ENCODE data around the gene TACC2. TPM values are rescaled to one million over a fixed set of nuclear protein-coding genes. Genes with fewer than 3 reads are reported as not detected.

Gene TACC2
- total and polyA plus RNA-seq, 2 donors (not counting 1 experiment from before 2014, with no cell fraction given) = not detected

GRCh38 chr10:122248356-122249302 is 259.7 kb downstream of the TACC2 start:
- Histone ChIP-seq H3K4me3 (ENCODE audit: control extremely low read depth in 1 of 5, extremely low read depth in 1 of 5, insufficient read depth in 1 of 5, low read depth in 2 of 5, low read length in 4 of 5) (no peak overlapping the region), H3K79me2 (ENCODE audit: control insufficient read depth, insufficient read depth, low read length) (no peaks in the 10 kb centered on the region), H4K20me1 (ENCODE audit: control insufficient read depth, insufficient read depth, low read length, poor library complexity, severe bottlenecking) (no peaks in the 10 kb centered on the region), H3K36me3 (replicated peaks in 1 of 2; ENCODE audit: control extremely low read depth in 1 of 2, control insufficient read depth in 1 of 2, extremely low read depth in 1 of 2, insufficient read depth in 2 of 2, low read length in 1 of 2) (no peaks in the 10 kb centered on the region), H3K27ac (ENCODE audit: low read length in 2 of 2) (no peak overlapping the region), H3K9ac (ENCODE audit: low read length) (no peak overlapping the region), H3K4me2 (replicated peaks; ENCODE audit: low read depth, low read length, poor library complexity, severe bottlenecking) (no peak overlapping the region), H3K9me3 (ENCODE audit: control extremely low read depth in 1 of 3, control insufficient read depth in 2 of 3, insufficient read depth in 1 of 3, low read length in 2 of 3) (no peaks in the 10 kb centered on the region), H3K4me1 (ENCODE audit: control insufficient read depth in 2 of 2, insufficient read depth in 2 of 2, low read length in 2 of 2) (no peaks in the 10 kb centered on the region), H3K27me3 (replicated peaks in 1 of 4; ENCODE audit: control extremely low read depth in 1 of 4, control insufficient read depth in 3 of 4, insufficient read depth in 4 of 4, low read length in 3 of 4) (peaks cover 0 to 3% (median 0%) of the 10 kb centered on the region in 4 experiments), H2AFZ (ENCODE audit: insufficient read depth, low read depth, low read length, poor library complexity, severe bottlenecking) (no peak overlapping the region)
- intact Hi-C loops (cut with micrococcal nuclease) = no loop called here
- no peak for TF ChIP-seq CTCF (IDR thresholded peaks at IDR 0.05)
- no peak for TF ChIP-seq EZH2 (IDR thresholded peaks at IDR 0.05; ENCODE audit: borderline replicate concordance, insufficient read depth, low read depth, low read length, poor library complexity, severe bottlenecking)
- H3K27me3 Mint-ChIP-seq = no peaks in the 10 kb centered on the region
- no peaks in the 10 kb centered on the region for H3K9me3 Mint-ChIP-seq (ENCODE audit: insufficient read depth)
- no peak overlapping the region for H3K4me3 Mint-ChIP-seq
- DNase-seq (no peak), ATAC-seq (ENCODE audit: low read depth) (no peak)
- WGBS (ENCODE audit: insufficient coverage) = 85% methylated on average over 25 of the region's 25 CpGs
- no peaks in the 10 kb centered on the region for H3K4me1 Mint-ChIP-seq
- no peak overlapping the region for H3K27ac Mint-ChIP-seq
- CTCF ChIA-PET = no interaction called here
- POLR2A ChIA-PET = no interaction called here

- Histone ChIP-seq H3K36me3 (replicated peaks in 1 of 2; ENCODE audit: control extremely low read depth in 1 of 2, control insufficient read depth in 1 of 2, extremely low read depth in 1 of 2, insufficient read depth in 2 of 2, low read length in 1 of 2) (no peaks in the 10 kb centered on the region), H3K27ac (ENCODE audit: low read length in 2 of 2) (no peak overlapping the region), H3K9me3 (ENCODE audit: control extremely low read depth in 1 of 3, control insufficient read depth in 2 of 3, insufficient read depth in 1 of 3, low read length in 2 of 3) (no peaks in the 10 kb centered on the region), H3K9ac (ENCODE audit: low read length) (no peak overlapping the region), H4K20me1 (ENCODE audit: control insufficient read depth, insufficient read depth, low read length, poor library complexity, severe bottlenecking) (no peaks in the 10 kb centered on the region), H3K4me1 (ENCODE audit: control insufficient read depth in 2 of 2, insufficient read depth in 2 of 2, low read length in 2 of 2) (no peaks in the 10 kb centered on the region), H3K27me3 (replicated peaks in 1 of 4; ENCODE audit: control extremely low read depth in 1 of 4, control insufficient read depth in 3 of 4, insufficient read depth in 4 of 4, low read length in 3 of 4) (peaks cover 0 to 3% (median 0%) of the 10 kb centered on the region in 4 experiments), H3K4me3 (ENCODE audit: control extremely low read depth in 1 of 5, extremely low read depth in 1 of 5, insufficient read depth in 1 of 5, low read depth in 2 of 5, low read length in 4 of 5) (no peak overlapping the region), H3K4me2 (replicated peaks; ENCODE audit: low read depth, low read length, poor library complexity, severe bottlenecking) (no peak overlapping the region), H3K79me2 (ENCODE audit: control insufficient read depth, insufficient read depth, low read length) (no peaks in the 10 kb centered on the region), H2AFZ (ENCODE audit: insufficient read depth, low read depth, low read length, poor library complexity, severe bottlenecking) (no peak overlapping the region)
- intact Hi-C loops (cut with micrococcal nuclease) = no loop called here
- 93% methylated on average over 9 of the region's 11 CpGs for WGBS (ENCODE audit: insufficient coverage)
- Mint-ChIP-seq H3K9me3 (ENCODE audit: insufficient read depth) (no peaks in the 10 kb centered on the region), H3K27ac (no peak overlapping the region), H3K4me3 (no peak overlapping the region), H3K4me1 (no peaks in the 10 kb centered on the region), H3K27me3 (no peaks in the 10 kb centered on the region)
- TF ChIP-seq CTCF (IDR thresholded peaks at IDR 0.05) = no peak
- no peak for TF ChIP-seq EZH2 (IDR thresholded peaks at IDR 0.05; ENCODE audit: borderline replicate concordance, insufficient read depth, low read depth, low read length, poor library complexity, severe bottlenecking)
- ChIA-PET CTCF (no interaction called here), POLR2A (no interaction called here)
- no peak for ATAC-seq (ENCODE audit: low read depth)
- DNase-seq = no peak
Measured at GRCh38 chr10:122249303-122249850, 260.4 kb downstream of the TACC2 start.

Measured in B cell (primary cell).